ENCODE measurements around the gene RANBP3.
"Not testable (repeated sequence)": the region's sequence is repeated elsewhere in the genome, so short reads cannot be mapped to it uniquely, and the experiment has no call there.

RANBP3 gene, protein sequence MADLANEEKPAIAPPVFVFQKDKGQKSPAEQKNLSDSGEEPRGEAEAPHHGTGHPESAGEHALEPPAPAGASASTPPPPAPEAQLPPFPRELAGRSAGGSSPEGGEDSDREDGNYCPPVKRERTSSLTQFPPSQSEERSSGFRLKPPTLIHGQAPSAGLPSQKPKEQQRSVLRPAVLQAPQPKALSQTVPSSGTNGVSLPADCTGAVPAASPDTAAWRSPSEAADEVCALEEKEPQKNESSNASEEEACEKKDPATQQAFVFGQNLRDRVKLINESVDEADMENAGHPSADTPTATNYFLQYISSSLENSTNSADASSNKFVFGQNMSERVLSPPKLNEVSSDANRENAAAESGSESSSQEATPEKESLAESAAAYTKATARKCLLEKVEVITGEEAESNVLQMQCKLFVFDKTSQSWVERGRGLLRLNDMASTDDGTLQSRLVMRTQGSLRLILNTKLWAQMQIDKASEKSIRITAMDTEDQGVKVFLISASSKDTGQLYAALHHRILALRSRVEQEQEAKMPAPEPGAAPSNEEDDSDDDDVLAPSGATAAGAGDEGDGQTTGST

DNA sequence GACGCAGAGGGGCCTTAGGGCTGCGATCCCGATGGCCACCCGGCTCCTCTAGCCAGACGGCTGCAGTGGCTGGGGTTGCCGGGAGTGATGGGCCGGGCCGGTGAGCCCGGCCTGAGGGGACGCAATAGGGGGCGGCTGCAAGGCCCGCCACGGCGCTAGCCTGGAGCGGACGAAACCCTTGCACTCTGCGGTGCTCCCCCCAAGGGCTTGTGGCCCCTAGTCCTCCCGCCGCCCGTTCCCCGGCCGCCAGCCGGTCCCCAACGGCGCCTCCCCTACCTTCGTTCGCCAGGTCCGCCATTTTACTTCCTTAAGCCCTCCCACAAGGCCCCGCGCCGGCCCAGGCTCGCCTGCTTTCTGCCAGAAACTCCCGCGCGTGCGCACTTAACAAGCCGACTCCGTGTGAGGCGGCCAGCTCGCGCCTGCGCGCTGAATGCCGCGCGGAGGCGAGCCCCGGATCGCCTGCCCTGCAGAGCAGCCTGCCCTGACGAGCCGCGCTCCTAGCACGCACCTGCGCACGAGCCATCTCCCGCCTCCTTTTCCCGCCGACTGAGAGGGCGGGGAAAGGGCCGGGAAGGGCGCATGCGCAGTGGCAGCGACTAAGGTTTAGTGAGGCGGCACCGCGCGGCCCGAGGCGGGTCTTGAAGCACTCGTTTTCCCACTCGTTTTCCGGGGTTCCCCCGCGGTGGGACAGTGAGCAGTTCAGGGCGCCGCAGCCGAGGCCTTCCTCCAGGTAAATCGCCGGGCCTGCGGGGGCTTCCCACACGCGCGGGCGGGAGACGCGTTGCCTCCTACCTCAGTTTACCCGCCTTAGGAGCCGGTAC is at the start of gene RANBP3:
Gene RANBP3, minus strand, starts transcription at position 356 of the 821 bp plus-strand sequence. Its CDS starts 58 bp downstream, at position 298.
- in situ Hi-C loops (cut with MboI; ENCODE audit: low pct_unique_long_range_greater_than_20kb, low sequenced_read_pairs, unreplicated experiment): no loop called here
- TF ChIP-seq, protein P1, sequence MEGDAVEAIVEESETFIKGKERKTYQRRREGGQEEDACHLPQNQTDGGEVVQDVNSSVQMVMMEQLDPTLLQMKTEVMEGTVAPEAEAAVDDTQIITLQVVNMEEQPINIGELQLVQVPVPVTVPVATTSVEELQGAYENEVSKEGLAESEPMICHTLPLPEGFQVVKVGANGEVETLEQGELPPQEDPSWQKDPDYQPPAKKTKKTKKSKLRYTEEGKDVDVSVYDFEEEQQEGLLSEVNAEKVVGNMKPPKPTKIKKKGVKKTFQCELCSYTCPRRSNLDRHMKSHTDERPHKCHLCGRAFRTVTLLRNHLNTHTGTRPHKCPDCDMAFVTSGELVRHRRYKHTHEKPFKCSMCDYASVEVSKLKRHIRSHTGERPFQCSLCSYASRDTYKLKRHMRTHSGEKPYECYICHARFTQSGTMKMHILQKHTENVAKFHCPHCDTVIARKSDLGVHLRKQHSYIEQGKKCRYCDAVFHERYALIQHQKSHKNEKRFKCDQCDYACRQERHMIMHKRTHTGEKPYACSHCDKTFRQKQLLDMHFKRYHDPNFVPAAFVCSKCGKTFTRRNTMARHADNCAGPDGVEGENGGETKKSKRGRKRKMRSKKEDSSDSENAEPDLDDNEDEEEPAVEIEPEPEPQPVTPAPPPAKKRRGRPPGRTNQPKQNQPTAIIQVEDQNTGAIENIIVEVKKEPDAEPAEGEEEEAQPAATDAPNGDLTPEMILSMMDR (IDR thresholded peaks at IDR 0.05; ENCODE audit: extremely low read depth, insufficient read depth, missing control alignments): no peak
- DNase-seq (ENCODE audit: low spot score): peak; percentile 100

DNA sequence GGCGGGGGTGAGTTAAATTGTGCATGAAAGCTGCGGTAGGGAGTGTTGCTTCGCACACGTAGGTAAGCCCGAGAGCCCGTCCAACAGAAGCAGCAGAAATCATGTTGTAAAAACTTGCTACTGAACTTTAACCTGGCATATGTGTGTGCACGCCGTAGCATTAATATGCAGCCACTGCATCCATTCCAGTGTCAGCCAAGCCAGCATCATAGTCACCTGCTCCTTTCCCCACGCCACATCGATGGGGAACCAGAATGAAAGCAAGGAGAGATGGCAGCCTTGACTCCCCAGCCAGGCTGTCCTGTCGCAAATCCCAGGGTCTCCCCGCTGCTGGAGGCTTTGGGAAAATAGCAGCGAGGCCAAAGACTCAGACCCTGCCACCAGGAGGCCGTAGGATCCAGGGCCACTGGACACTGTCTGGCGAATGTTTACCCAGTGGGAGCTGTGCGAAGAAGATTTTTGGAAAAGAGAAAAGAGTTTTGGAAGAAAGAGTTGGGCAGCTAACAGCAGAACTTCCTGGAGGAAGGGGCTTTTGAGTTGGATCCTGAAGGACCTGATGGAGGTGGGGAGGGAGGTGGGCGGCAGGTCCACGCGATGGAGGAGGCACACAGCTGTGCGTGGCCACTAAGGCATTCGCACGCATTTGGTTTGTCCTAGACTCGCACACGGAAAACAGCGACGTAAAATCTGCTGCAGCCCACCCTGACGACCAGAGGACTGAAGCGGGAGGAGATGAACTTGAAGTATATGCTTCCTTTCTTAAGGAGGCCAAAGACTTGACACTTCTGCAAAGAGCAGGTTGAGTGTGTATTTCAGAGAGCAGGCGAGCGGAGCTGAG is 48.7 kb upstream of the RANBP3 start:
- TF ChIP-seq, protein P1 (IDR thresholded peaks at IDR 0.05; ENCODE audit: extremely low read depth, insufficient read depth, missing control alignments): no peak
- no peak for DNase-seq (ENCODE audit: low spot score)
- in situ Hi-C loops (cut with MboI; ENCODE audit: low pct_unique_long_range_greater_than_20kb, low sequenced_read_pairs, unreplicated experiment): no loop called here

DNA sequence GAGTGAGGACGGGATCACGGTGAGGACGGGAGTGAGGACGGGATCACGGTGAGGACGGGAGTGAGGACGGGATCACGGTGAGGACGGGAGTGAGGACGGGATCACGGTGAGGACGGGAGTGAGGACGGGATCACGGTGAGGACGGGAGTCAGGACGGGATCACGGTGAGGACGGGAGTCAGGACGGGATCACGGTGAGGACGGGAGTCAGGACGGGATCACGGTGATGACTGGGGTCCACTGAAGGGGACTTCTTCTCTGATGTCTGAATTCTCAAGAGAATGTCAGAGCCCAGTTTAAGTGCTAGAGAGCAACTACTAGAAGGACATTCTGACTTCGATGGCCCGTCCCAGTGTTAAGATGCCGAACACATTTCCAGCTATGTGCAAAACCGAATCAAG is 46.8 kb upstream of the RANBP3 start:
- not testable (repeated sequence) for DNase-seq (ENCODE audit: low spot score)
- in situ Hi-C loops (cut with MboI; ENCODE audit: low pct_unique_long_range_greater_than_20kb, low sequenced_read_pairs, unreplicated experiment): loop anchor here (25.0 kb wide), 1 partner anchor 212 kb away; the partner anchor contains the start of gene NRTN

DNA sequence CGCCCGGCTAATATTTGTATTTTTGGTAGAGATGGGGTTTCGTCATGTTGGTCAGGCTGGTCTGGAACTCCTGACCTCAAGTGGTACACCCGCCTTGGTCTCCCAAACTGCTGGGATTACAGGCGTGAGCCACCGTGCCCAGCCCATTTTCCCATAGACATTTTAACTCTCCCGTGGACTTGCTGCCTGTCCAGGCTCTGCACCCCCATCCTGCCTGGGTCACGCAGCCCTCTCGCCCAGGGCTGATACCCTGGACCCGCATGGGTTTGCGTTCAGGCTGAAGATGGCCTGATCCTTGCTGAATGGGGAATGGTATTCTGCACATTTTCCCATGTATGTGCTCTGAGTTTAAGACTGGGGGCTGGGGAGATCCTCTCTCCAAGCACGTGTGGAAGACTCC is 46.0 kb upstream of the RANBP3 start:
- TF ChIP-seq, protein P1 (IDR thresholded peaks at IDR 0.05; ENCODE audit: extremely low read depth, insufficient read depth, missing control alignments): no peak
- no peak for DNase-seq (ENCODE audit: low spot score)
- in situ Hi-C loops (cut with MboI; ENCODE audit: low pct_unique_long_range_greater_than_20kb, low sequenced_read_pairs, unreplicated experiment): loop anchor here (25.0 kb wide), 1 partner anchor 212 kb away; the partner anchor contains the start of gene NRTN

DNA sequence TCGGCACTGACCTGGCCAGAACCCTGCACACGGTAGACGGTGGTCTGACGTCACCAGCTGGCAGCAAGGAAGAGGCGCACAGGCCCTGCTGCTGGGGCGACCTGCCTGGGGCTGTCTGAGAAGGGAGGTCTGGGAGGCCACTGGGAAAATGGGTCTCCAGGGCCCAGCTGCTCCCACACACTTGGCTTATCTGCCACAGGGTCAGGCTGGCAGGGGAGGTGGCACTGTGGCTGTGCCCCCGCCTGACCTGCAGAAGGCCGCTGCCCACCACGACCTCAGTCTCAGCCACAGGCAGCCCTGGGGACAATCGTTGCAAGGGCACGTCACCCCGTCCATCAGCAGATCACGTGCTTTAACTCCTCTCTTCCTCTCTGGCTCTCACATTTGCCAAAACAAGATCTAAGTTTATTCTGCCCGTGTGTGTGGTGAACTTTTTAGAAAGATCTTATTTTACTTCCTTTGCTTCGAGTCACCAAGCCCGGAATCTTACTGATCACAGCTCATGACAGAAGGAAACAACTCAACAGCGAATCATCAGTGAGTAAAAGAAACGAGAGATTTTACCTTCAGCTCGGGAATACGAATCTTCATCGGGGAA is 45.2 kb upstream of the RANBP3 start:
- no peak for DNase-seq (ENCODE audit: low spot score)
- in situ Hi-C loops (cut with MboI; ENCODE audit: low pct_unique_long_range_greater_than_20kb, low sequenced_read_pairs, unreplicated experiment): loop anchor here (25.0 kb wide), 1 partner anchor 211 kb away; the partner anchor contains the start of gene NRTN
- TF ChIP-seq, protein P1 (IDR thresholded peaks at IDR 0.05; ENCODE audit: extremely low read depth, insufficient read depth, missing control alignments): no peak

DNA sequence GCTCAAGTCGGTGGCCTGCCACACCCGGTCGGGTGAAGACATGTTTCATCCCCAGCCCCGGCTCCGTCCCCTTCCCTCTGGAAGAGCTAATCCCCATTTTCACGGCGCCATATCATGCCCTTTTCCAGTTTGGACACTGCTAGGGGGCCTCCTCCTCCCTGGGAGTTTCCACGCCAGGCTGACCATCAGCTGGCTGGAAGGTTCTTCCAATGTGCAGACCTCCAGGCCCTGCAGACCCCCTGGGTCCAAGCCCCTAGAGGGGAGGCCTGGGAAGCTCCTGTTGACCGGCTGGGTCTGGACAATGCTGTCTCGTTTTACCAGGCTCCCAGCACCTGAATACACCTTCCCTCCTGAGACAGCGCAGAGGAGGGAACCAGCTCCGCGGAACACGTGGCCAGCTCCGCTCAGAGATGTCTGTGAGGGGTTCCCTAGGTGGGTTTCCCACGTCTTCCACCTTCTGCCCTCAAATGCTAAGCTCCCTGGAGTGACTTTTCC is 44.7 kb upstream of the RANBP3 start:
- in situ Hi-C loops (cut with MboI; ENCODE audit: low pct_unique_long_range_greater_than_20kb, low sequenced_read_pairs, unreplicated experiment): loop anchor here (25.0 kb wide), 1 partner anchor 210 kb away; the partner anchor contains the start of gene NRTN
- DNase-seq (ENCODE audit: low spot score): no peak
- TF ChIP-seq, protein P1 (IDR thresholded peaks at IDR 0.05; ENCODE audit: extremely low read depth, insufficient read depth, missing control alignments): no peak

All from GM13977 (cell line).